Measurements from ENCODE around the gene SRRT. TPM values are rescaled to one million over a fixed set of nuclear protein-coding genes. Genes with fewer than 3 reads are reported as not detected.

The SRRT gene
- total and polyA plus RNA-seq, 2 of the 4 experiments (the other 2 are of a cell fraction): 41.4 to 93.5 TPM

DNA sequence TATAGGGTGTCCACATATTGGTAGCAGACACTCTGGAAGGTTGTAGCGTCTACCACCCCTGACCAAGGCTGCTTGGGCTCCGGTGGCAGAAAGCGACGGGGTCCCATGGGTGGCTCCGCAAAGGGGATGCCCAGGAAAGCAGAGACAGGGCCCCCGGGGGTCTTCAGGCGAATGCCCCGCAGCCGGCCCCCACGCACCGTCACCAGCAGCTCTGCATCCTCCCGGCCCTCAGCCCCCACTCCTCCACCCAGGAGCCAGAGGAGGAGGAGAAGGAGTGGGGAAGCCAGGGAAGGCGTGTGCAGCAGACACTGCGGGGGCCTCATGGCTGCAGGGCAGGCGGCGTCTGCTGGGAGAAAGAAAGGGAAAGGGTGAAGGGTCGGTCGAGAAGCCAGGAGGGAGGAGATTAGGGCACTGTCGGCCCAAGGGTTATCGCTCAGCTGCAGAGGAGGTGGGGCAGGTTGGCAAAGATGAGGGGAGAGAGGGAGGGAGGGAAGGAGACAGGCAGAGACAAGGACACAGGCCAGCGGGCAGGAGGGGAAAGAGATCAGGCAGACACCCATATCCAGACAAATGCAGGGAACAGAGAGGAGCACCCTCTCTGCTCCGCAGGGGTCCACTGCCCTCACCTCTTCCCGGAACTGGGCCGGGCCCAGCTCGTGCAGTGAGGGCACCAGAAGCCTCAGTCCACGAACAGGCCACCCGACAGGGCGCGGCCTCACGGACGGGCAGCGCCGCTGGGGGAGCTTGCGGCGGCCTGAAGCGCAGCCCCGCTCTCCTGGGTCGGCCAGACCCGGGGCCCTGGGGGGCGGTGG lies 19.2 kb downstream of the SRRT start:
- dilution Hi-C loops (cut with HindIII; ENCODE audit: low sequenced_read_pairs, unreplicated experiment) (no loop called here), in situ Hi-C loops (cut with MboI; ENCODE audit: low sequenced_read_pairs) (loop anchor here (5.0 to 10.0 kb wide), 2 partner anchors 163 to 391 kb away; no protein-coding TSS in a partner anchor), intact Hi-C loops (cut with micrococcal nuclease) (loop anchor here (1.0 kb wide), 1 partner anchor 350 kb away; no protein-coding TSS in a partner anchor)
- Histone ChIP-seq H2BK5ac (ENCODE audit: low read depth, low read length, poor library complexity, severe bottlenecking) (no peak overlapping the region), H4K8ac (ENCODE audit: low read depth in 2 of 2, low read length in 2 of 2) (no peak overlapping the region), H2BK15ac (ENCODE audit: low read depth, low read length) (no peak overlapping the region), H2AK5ac (ENCODE audit: low read depth, low read length) (0 out of 2 replicates have a peak overlapping the region, but pooled peaks have one; percentile 7), H3K27ac (ENCODE audit: insufficient read depth, low read length) (no peak overlapping the region), H4K20me1 (ENCODE audit: insufficient read depth, low read length) (peaks cover 4% of the 10 kb centered on the region; the same call in 1 of the 2 replicates), H3K4me2 (ENCODE audit: low read depth, low read length) (no peak overlapping the region), H3K79me1 (ENCODE audit: low read depth in 1 of 2, low read length in 2 of 2) (no peaks in the 10 kb centered on the region), H2BK20ac (ENCODE audit: low read depth, low read length) (no peak overlapping the region), H3K4me1 (ENCODE audit: control insufficient read depth, insufficient read depth, low read length) (peaks cover 6% of the 10 kb centered on the region), H2AFZ (replicated peaks; ENCODE audit: low read length, poor library complexity) (no peak overlapping the region), H3K23ac (ENCODE audit: low read depth, low read length) (no peak overlapping the region), H3K18ac (ENCODE audit: low read depth, low read length) (no peak overlapping the region), H3K9ac (ENCODE audit: low read depth, low read length) (no peak overlapping the region), H2BK120ac (ENCODE audit: low read depth, low read length) (no peak overlapping the region), H3K4me3 (ENCODE audit: insufficient read depth, low read depth, low read length) (no peak overlapping the region), H4K5ac (ENCODE audit: low read depth, low read length) (no peak overlapping the region), H3K27me3 (ENCODE audit: control insufficient read depth, insufficient read depth, low read length) (peaks cover 32% of the 10 kb centered on the region), H3K9me1 (ENCODE audit: insufficient read depth, low read length) (peaks cover 3% of the 10 kb centered on the region; the same call in 1 of the 2 replicates), H4K91ac (ENCODE audit: insufficient read depth, low read depth, low read length) (no peak overlapping the region), H2AK9ac (replicated peaks; ENCODE audit: low read depth, low read length, poor library complexity) (peak overlapping the region; percentile 72), H3K9me3 (ENCODE audit: control insufficient read depth, insufficient read depth, low read length) (peaks cover 2% of the 10 kb centered on the region; the same call in 1 of the 2 replicates), H3K36me3 (ENCODE audit: control insufficient read depth, insufficient read depth, low read length) (no peaks in the 10 kb centered on the region), H3K56ac (ENCODE audit: extremely low read depth, insufficient read depth, low read length) (no peak overlapping the region), H3K4ac (ENCODE audit: low read depth, low read length) (no peak overlapping the region), H3K14ac (replicated peaks; ENCODE audit: low read depth, low read length) (no peak overlapping the region)
- ATAC-seq (ENCODE audit: low read depth) (no peak), DNase-seq (no peak)
- 75% methylated on average over 9 of the region's 40 CpGs; no CpG with 5 or more reads in 1 of the 2 experiments for WGBS, 2 experiments (ENCODE audit: extremely low coverage in 2 of 2, insufficient read length in 1 of 2)
- CTCF ChIA-PET: interaction anchor here (1.2 kb wide), 1 partner anchor 188 kb away, joined by 4 read pairs; the partner anchor contains the start of gene POP7
- BruUV-seq (replicated peaks): no TSS peak
- POLR2A ChIA-PET (ENCODE audit: unreplicated experiment): no interaction called here
- TF ChIP-seq, protein P1, sequence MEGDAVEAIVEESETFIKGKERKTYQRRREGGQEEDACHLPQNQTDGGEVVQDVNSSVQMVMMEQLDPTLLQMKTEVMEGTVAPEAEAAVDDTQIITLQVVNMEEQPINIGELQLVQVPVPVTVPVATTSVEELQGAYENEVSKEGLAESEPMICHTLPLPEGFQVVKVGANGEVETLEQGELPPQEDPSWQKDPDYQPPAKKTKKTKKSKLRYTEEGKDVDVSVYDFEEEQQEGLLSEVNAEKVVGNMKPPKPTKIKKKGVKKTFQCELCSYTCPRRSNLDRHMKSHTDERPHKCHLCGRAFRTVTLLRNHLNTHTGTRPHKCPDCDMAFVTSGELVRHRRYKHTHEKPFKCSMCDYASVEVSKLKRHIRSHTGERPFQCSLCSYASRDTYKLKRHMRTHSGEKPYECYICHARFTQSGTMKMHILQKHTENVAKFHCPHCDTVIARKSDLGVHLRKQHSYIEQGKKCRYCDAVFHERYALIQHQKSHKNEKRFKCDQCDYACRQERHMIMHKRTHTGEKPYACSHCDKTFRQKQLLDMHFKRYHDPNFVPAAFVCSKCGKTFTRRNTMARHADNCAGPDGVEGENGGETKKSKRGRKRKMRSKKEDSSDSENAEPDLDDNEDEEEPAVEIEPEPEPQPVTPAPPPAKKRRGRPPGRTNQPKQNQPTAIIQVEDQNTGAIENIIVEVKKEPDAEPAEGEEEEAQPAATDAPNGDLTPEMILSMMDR (conservative IDR thresholded peaks at IDR 0.05; ENCODE audit: low read depth, low read length): no peak
- TF ChIP-seq NFE2L2 (IDR thresholded peaks at IDR 0.05; ENCODE audit: low read depth, low read length): no peak
- no peak for TF ChIP-seq MAFK (IDR thresholded peaks at IDR 0.05; ENCODE audit: low read depth, low read length)
- TF ChIP-seq POLR2A (IDR thresholded peaks at IDR 0.05; ENCODE audit: low read depth, low read length): no peak
- TF ChIP-seq CEBPB (IDR thresholded peaks at IDR 0.05; ENCODE audit: low read depth, low read length): no peak
- TF ChIP-seq RAD21 (IDR thresholded peaks at IDR 0.05; ENCODE audit: low read length): no peak
- TF ChIP-seq RCOR1 (IDR thresholded peaks at IDR 0.05; ENCODE audit: insufficient replicate concordance, low read length): no peak
- no peak for TF ChIP-seq MAZ (IDR thresholded peaks at IDR 0.05; ENCODE audit: borderline replicate concordance, low read depth, low read length)
- TF ChIP-seq FOS (IDR thresholded peaks at IDR 0.05; ENCODE audit: low read depth, low read length): no peak
- no peak for TF ChIP-seq MXI1 (IDR thresholded peaks at IDR 0.05; ENCODE audit: borderline replicate concordance, low read depth, low read length)
- no peak for TF ChIP-seq CHD1 (IDR thresholded peaks at IDR 0.05; ENCODE audit: low read depth, low read length)
- TF ChIP-seq BHLHE40 (IDR thresholded peaks at IDR 0.05; ENCODE audit: low read depth, low read length): no peak
- TF ChIP-seq, protein P2, sequence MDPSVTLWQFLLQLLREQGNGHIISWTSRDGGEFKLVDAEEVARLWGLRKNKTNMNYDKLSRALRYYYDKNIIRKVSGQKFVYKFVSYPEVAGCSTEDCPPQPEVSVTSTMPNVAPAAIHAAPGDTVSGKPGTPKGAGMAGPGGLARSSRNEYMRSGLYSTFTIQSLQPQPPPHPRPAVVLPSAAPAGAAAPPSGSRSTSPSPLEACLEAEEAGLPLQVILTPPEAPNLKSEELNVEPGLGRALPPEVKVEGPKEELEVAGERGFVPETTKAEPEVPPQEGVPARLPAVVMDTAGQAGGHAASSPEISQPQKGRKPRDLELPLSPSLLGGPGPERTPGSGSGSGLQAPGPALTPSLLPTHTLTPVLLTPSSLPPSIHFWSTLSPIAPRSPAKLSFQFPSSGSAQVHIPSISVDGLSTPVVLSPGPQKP (IDR thresholded peaks at IDR 0.05; ENCODE audit: borderline replicate concordance, low read depth, low read length): no peak
- no peak for TF ChIP-seq SMC3 (IDR thresholded peaks at IDR 0.05; ENCODE audit: low read depth, low read length)
